Suprapubic skin (tissue), 4 donors: Measurements from ENCODE around the gene CLDN14. TPM values are rescaled to one million over a fixed set of nuclear protein-coding genes. Genes with fewer than 3 reads are reported as not detected.

Experiments
- DNase-seq, 2 donors: peaks; one replicate each; pipeline ENCODE4 v3.0.0-alpha.2; 2019; ENCODE audit warnings: low spot score in 2 of 2
- H3K27ac ChIP-seq: fragments of 200-600 bp; sonication (generic); one replicate; pipeline ENCODE4 v1.5.1; 2019
- H3K27me3 ChIP-seq: fragments of 200-600 bp; sonication (generic); one replicate; pipeline ENCODE4 v1.5.1; 2019
- H3K36me3 ChIP-seq: fragments of 200-600 bp; sonication (generic); one replicate; pipeline ENCODE4 v1.5.1; 2019
- H3K4me1 ChIP-seq: fragments of 200-600 bp; sonication (generic); one replicate; pipeline ENCODE4 v1.5.1; 2019
- H3K4me3 ChIP-seq: fragments of 200-600 bp; sonication (generic); one replicate; pipeline ENCODE4 v1.5.1; 2019; ENCODE audit warnings: mild to moderate bottlenecking
- H3K9me3 ChIP-seq: fragments of 200-600 bp; sonication (generic); one replicate; pipeline ENCODE4 v1.5.1; 2019
- CTCF ChIP-seq, 2 donors: fragments of 200-600 bp in 1 of 2; fragments of 450-650 bp in 1 of 2; sonication (generic) in 1 of 2; IDR thresholded peaks; one replicate each; pipeline ENCODE4 v1.5.1; 2016 to 2019; ENCODE audit warnings: antibody characterized with exemption in 2 of 2, mild to moderate bottlenecking in 1 of 2, moderate library complexity in 1 of 2
- EP300 ChIP-seq: sonication (generic); formaldehyde crosslinking; IDR thresholded peaks from one replicate; pipeline ENCODE4 v1.6.1; 2017; ENCODE audit warnings: antibody characterized with exemption
- POLR2A ChIP-seq, 2 donors: fragments of 450-650 bp; IDR thresholded peaks; one replicate each; pipeline ENCODE4 v1.6.1; 2017; ENCODE audit warnings: antibody characterized with exemption in 2 of 2, mild to moderate bottlenecking in 2 of 2, moderate library complexity in 2 of 2
- POLR2AphosphoS5 ChIP-seq, 3 donors: sonication (generic); formaldehyde crosslinking; IDR thresholded peaks; one replicate each; pipeline ENCODE4 v1.6.1; 2017; ENCODE audit warnings: antibody characterized with exemption in 3 of 3
- WGBS: methylation state at CpG from one replicate; pipeline ENCODE4 v1.1.5; 2018; 5-methylcytosine and 5-hydroxymethylcytosine counted together
- total RNA-seq, 4 donors: library from RNA; depleted of rRNA; stranded (reverse); fragments of >200 nt; gene quantifications; one replicate each; pipeline ENCODE4 v1.1.0, GENCODE V29; 2016

Gene CLDN14
- total RNA-seq: under 1 TPM in 2 of 4 donors, not detected in 2; 0.42 to 0.62 TPM

GRCh38 chr21:36479415-36480402, at the start of gene CLDN14:
Gene CLDN14, minus strand, starts transcription at chr21:36480122. Its CDS starts 18,427 bp downstream, at chr21:36461695.
- no peak for DNase-seq
- Histone ChIP-seq H3K27ac (no peak within 1 kb of the TSS), H3K9me3 (no peaks in the 10 kb centered on the region), H3K36me3 (no peaks in the 10 kb centered on the region), H3K4me3 (no peak within 1 kb of the TSS), H3K27me3 (no peaks in the 10 kb centered on the region), H3K4me1 (peaks cover 6% of the 10 kb centered on the region)
- 80% methylated on average over 17 of the region's 25 CpGs for WGBS
- TF ChIP-seq CTCF (IDR thresholded peaks at IDR 0.05): no peak
- no peak for TF ChIP-seq POLR2A (IDR thresholded peaks at IDR 0.05)
- TF ChIP-seq EP300: no peak
- no peak for TF ChIP-seq POLR2AphosphoS5 (IDR thresholded peaks at IDR 0.05)

DNA sequence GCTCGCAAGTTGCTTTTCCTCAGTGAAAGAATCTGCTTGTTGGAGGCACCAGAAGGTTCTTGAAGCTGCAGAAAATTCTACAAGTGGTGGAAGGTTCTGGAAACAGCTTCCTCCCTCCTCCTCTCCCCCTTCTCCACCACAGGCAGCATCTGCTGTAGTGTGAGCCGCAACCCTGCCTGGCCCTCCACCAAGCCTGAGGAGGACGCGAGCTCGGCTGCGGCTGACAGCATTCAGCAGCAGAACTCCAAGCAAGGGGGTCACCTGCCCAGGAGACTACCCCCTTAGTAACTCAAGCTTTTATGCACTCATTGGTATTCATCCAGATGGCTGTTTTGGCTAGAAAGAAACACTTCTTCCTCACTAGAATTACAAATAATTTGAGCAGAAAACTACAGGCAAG, 48.8 kb upstream of the CLDN14 start:
- Histone ChIP-seq H3K27me3 (peaks cover 26% of the 10 kb centered on the region), H3K4me1 (no peaks in the 10 kb centered on the region), H3K9me3 (no peaks in the 10 kb centered on the region), H3K4me3 (no peak overlapping the region), H3K36me3 (no peaks in the 10 kb centered on the region), H3K27ac (no peak overlapping the region)
- TF ChIP-seq CTCF (IDR thresholded peaks at IDR 0.05) (no peak), POLR2A (IDR thresholded peaks at IDR 0.05) (no peak), EP300 (no peak), POLR2AphosphoS5 (IDR thresholded peaks at IDR 0.05) (no peak)
- whole genome bisulfite sequencing: 73% methylated on average over 6 of the region's 6 CpGs
- peak in 1 of 2 donors; percentile 23 for DNase-seq

DNA sequence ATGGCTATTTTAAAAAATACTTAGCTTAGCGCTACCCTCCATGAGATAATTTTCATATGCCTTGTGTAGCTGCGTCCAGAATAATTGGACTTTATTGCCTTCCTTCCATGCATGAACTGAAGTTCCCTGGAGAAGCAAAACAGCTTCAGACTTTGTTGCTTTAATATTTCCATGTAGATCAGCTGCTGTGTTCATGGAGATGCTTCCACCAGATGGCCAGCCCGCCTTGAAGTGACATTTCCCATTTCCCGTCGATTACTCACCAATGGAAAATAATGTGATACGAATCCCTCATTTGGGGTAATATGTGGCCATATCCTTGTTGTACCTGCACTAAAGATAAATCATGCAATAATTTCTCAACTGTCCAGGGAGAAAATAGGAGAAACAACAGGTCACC, 47.4 kb upstream of the CLDN14 start:
- no peaks in the 10 kb centered on the region for H3K36me3 ChIP-seq
- peaks cover 21% of the 10 kb centered on the region for H3K27me3 ChIP-seq
- H3K4me1 ChIP-seq: no peaks in the 10 kb centered on the region
- no peak for TF ChIP-seq CTCF (IDR thresholded peaks at IDR 0.05)
- no peak for TF ChIP-seq POLR2A (IDR thresholded peaks at IDR 0.05)
- no peak for TF ChIP-seq POLR2AphosphoS5 (IDR thresholded peaks at IDR 0.05)
- TF ChIP-seq EP300: no peak
- no peaks in the 10 kb centered on the region for H3K9me3 ChIP-seq
- 91% methylated on average over 6 of the region's 6 CpGs for WGBS
- no peak for DNase-seq
- no peak overlapping the region for H3K4me3 ChIP-seq
- no peak overlapping the region for H3K27ac ChIP-seq

DNA sequence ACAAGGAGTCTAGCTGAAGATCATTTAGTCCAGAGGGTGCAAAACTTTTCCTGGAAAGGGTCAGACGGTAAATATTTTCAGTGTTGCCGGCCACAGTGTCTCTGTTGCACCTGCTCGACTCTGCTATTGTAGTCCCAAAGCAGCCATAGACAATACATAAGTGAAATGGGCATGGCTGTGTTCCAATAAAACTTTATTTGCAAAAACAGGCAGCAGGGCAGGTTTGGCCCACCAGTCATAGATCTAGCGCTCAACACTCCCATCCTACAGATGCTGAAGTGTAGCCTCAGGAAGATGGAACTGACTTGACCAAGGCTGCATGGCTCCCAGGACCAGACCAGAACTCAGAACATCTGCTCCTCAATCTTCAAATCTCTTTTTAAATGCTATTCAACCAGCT, 46.2 kb upstream of the CLDN14 start:
- Histone ChIP-seq H3K36me3 (no peaks in the 10 kb centered on the region), H3K27ac (no peak overlapping the region), H3K9me3 (no peaks in the 10 kb centered on the region), H3K4me3 (no peak overlapping the region), H3K27me3 (peaks cover 19% of the 10 kb centered on the region), H3K4me1 (no peaks in the 10 kb centered on the region)
- DNase-seq: no peak
- WGBS: 100% methylated on average over 4 of the region's 4 CpGs
- TF ChIP-seq CTCF (IDR thresholded peaks at IDR 0.05) (no peak), POLR2AphosphoS5 (IDR thresholded peaks at IDR 0.05) (no peak), EP300 (no peak), POLR2A (IDR thresholded peaks at IDR 0.05) (no peak)

DNA sequence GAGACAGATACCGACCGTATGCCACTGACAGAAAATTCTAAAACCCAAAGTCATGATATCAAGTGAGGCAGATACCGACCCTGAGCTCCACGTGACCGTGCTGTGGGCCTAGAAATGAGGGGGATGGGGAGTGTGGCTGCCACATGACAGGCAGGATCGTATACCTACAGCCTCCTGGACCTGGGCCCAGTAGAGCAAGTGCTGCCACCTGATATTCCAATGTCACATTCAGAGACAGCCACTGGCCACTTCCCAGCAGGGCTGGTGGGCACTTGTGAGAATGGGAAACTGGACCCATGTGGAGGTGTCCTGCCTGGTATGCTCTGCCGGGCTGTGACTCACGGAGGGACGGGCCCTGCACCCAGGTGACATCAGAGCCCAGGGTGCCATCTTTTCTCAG, 44.6 kb upstream of the CLDN14 start:
- no peak for DNase-seq
- Histone ChIP-seq H3K36me3 (no peaks in the 10 kb centered on the region), H3K27ac (no peak overlapping the region), H3K4me1 (no peaks in the 10 kb centered on the region), H3K4me3 (no peak overlapping the region), H3K27me3 (peaks cover 18% of the 10 kb centered on the region), H3K9me3 (no peaks in the 10 kb centered on the region)
- WGBS: 88% methylated on average over 4 of the region's 9 CpGs
- no peak for TF ChIP-seq CTCF (IDR thresholded peaks at IDR 0.05)
- TF ChIP-seq EP300: no peak
- no peak for TF ChIP-seq POLR2A (IDR thresholded peaks at IDR 0.05)
- TF ChIP-seq POLR2AphosphoS5 (IDR thresholded peaks at IDR 0.05): no peak
